CD4-positive, alpha-beta T cell treated with Interleukin-4 for 4 hours (primary cell): Measurements from ENCODE around the gene MPI.

Experiments used
- DNase-seq: peaks from one replicate; pipeline ENCODE4 v3.0.0-alpha.2; 2020

MPI gene

DNA sequence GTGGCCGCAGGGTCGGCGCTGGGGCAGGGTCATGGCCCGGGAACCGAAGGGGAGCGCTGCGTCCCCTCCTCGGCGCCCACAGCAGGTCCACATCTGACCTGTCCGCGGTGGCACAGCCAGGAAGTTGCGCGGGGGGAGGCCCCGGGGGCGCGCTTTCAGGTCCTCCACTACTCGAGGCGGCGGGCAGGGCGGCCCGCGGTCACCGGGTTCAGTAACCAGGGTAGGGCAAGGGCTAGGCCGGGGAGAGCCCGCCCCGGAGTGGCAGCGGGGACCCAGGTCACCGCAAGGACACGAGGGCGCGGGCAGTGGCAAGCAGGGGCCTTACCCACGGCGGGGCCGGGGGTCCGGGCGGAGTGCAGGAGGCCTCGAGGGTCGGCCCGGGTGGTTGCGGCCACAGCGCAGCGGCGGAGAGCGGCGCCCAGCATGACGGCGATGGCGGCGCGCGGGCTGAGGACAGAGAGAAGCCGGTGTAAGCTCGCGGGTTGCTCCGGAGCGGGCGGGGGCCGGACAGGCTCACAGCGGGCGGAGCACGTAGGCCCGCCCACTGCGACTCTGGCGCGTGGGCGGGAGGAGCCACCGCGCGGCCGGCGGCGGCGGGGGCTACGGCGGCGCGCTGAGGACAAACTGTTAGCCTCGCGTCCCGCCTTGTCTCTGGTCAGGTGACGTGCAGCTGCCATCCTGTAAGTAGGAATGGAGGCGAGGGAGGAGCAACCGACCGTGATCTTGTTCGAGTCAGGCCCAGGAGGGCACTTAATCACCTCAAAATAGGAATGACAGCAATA lies 47.9 kb downstream of the MPI start, which contains the start of gene COX5A:
Gene COX5A, minus strand, starts transcription at position 484 of the 782 bp plus-strand sequence. Its CDS starts 59 bp downstream, at position 425.
- peak; percentile 93 for DNase-seq

- DNase-seq: peak; percentile 80
Observed at GRCh38 chr15:74950078-74950908, 60.5 kb downstream of the MPI start.

GRCh38 chr15:74951006-74951405 lies 61.2 kb downstream of the MPI start:
- no peak for DNase-seq
